Cardiac fibroblast (primary cell): ENCODE measurements around the gene EEFSEC.

ENCODE experiments used
- DNase-seq, 2 donors: peaks; one replicate each; pipeline versions ENCODE4 v3.0.0 to v3.0.0-alpha.2; 2010; ENCODE audit warnings: low read depth in 2 of 2
- H3K4me3 ChIP-seq, 2 donors: replicated peaks in 1 of 2; 1 replicate in 1 of 2; 2 replicates in 1 of 2; pipeline ENCODE4 v1.5.1; 2011; ENCODE audit warnings: low read depth in 2 of 2, low read length in 2 of 2, mild to moderate bottlenecking in 2 of 2, moderate library complexity in 1 of 2
- CTCF ChIP-seq: IDR thresholded peaks from one replicate; pipeline ENCODE4 v1.5.1; 2011; ENCODE audit warnings: low read depth, mild to moderate bottlenecking, low read length, inconsistent platforms

Gene EEFSEC

GRCh38 chr3:128413413-128414205 is 260.3 kb downstream of the EEFSEC start:
- TF ChIP-seq CTCF, result no peak
- DNase-seq, result no peak

DNA sequence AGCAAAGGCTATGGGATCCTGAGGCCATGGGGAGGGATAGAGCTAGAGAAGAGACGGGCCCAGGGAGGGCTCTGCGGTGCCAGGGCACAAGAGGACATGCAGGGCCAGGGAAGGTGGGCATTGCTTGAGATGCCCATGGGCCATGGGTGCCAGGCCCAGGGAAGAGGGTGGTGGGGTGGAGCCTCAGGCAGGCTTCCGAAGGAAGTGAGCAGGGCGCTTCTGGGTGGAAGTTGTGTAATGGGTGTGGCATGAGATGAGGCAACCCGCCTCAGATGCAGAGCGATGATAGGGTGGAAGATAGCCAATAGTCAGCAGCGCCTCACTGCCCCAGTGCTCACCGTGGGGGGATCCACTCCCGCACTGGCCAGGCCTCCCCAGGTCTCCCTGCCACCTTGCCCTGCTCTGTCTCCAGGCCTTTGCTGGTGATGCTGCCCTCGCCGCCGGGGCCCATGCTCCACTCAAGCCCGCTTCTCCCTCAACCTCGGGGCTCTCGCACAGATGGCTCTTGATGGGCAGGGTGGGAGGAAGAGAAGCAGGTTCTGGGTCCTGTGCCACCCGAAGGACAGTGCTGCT is 262.0 kb downstream of the EEFSEC start:
- no peak for TF ChIP-seq CTCF
- DNase-seq, result no peak
- H3K4me3 ChIP-seq, result no peak overlapping the region

More at GRCh38 chr3:128413413-128414205, 260.3 kb downstream of the EEFSEC start:
- H3K4me3 ChIP-seq, result no peak overlapping the region

DNA sequence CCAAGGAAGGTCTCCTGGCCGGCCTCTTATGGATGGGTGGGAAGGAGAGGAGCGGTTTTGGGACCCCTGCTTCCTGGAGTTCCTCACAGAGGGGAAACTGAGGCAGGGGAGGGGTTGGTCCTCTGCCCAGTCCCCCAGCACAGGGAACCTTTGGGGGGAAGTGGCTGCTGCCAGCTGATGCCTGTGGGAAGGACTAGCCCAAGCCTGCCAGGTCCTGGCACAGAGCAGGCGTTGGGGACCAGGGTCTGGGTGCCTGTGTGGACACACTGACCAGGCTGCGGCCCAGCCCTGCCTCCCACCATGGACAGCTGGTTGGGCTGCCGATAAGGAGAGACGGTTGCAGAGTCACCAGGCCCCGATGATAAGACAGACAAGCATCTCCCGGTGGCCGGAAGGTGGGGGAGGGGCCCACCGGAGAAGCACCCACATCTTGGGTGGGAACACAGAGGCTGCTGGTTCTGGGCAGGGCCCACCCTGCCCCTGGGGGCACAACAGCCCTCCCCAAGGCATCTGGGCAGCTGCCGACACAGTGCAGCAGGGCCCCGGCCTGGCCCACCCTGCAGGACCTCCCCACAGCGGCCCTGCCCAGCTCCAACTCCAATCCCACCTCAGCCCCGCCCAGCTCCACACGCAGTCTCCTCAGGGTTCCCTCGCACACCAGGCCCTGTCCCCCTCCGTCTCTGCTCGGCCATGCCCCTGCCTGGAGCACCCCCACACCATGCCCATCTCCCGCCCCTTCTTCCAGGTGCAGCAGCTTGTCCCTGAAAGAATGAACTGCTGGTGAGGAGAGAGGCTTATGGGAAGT is 262.7 kb downstream of the EEFSEC start:
- TF ChIP-seq CTCF, result no peak
- no peak for DNase-seq
- no peak overlapping the region for H3K4me3 ChIP-seq

GRCh38 chr3:128416578-128417211 is 263.4 kb downstream of the EEFSEC start:
- TF ChIP-seq CTCF, result no peak
- H3K4me3 ChIP-seq, result no peak overlapping the region
- peak; percentile 44 to 73 for DNase-seq

DNA sequence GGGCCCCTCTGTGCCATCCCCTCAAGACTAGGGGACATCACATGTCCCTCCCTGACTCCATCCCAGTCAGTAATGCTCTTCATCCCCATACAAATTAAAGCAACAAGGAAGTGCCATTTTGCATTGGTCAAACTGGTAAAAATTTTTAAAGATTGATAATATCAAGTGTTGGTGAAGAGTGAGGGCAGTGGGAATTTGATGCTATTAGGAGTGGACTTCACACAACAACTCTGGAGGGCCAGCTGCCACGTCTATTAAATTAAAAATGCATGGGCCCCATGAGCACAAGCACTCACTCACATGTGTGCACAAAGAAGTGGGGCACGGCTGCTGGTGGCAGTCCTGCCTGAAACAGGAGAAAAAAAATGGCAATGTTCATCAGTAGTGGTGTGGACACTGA is 265.6 kb downstream of the EEFSEC start:
- DNase-seq, result no peak
- TF ChIP-seq CTCF, result no peak
- H3K4me3 ChIP-seq, result no peak overlapping the region

- no peak for DNase-seq
Observed at GRCh38 chr3:128419311-128419710, 266.0 kb downstream of the EEFSEC start.

More at GRCh38 chr3:128419311-128419710, 266.0 kb downstream of the EEFSEC start:
- TF ChIP-seq CTCF, result no peak
- H3K4me3 ChIP-seq, result no peak overlapping the region
